ENCODE measurements around the gene DENND4B.
"Not testable (repeated sequence)": the region's sequence is repeated elsewhere in the genome, so short reads cannot be mapped to it uniquely, and the experiment has no call there.

DENND4B gene

GRCh38 chr1:153929426-153929825 is 17.1 kb downstream of the DENND4B start:
- no peak for FAIRE-seq
- no peak for DNase-seq (ENCODE audit: extremely low spot score, insufficient read length, low read depth)

DNA sequence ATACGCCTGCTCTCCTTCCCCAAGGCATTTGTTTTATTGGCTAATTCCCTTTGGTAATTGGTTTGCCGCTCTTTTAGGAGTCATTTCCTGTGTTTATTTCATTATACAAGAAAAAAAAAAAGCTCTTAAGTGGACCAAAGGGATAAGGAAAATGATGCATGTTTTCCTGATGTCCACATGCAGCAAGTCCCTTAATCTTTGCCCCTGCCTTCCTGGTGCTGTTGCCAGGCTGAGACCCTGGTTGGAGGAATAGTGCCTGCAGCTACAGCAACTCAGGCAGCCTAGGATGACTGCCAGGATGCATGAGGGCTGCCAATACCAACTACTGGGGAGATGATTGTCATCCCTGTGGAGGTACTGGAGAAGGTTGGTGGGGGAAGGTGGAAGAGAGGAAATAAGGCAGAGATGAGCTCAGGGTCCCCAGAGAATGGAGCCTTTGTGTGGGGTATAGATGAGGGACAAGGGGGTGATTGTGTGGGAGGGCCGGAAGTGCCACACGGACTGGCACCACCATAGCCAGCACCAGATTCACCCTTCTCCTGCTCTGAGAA is 17.7 kb downstream of the DENND4B start:
- FAIRE-seq: no peak
- no peak for DNase-seq (ENCODE audit: extremely low spot score, insufficient read length, low read depth)

GRCh38 chr1:153928245-153928644 is 18.3 kb downstream of the DENND4B start:
- no peak for FAIRE-seq

GRCh38 chr1:153926405-153926804 is 20.1 kb downstream of the DENND4B start:
- no peak for FAIRE-seq
- DNase-seq (ENCODE audit: extremely low spot score, insufficient read length, low read depth): no peak

More at GRCh38 chr1:153928245-153928644, 18.3 kb downstream of the DENND4B start:
- no peak for DNase-seq (ENCODE audit: extremely low spot score, insufficient read length, low read depth)

DNA sequence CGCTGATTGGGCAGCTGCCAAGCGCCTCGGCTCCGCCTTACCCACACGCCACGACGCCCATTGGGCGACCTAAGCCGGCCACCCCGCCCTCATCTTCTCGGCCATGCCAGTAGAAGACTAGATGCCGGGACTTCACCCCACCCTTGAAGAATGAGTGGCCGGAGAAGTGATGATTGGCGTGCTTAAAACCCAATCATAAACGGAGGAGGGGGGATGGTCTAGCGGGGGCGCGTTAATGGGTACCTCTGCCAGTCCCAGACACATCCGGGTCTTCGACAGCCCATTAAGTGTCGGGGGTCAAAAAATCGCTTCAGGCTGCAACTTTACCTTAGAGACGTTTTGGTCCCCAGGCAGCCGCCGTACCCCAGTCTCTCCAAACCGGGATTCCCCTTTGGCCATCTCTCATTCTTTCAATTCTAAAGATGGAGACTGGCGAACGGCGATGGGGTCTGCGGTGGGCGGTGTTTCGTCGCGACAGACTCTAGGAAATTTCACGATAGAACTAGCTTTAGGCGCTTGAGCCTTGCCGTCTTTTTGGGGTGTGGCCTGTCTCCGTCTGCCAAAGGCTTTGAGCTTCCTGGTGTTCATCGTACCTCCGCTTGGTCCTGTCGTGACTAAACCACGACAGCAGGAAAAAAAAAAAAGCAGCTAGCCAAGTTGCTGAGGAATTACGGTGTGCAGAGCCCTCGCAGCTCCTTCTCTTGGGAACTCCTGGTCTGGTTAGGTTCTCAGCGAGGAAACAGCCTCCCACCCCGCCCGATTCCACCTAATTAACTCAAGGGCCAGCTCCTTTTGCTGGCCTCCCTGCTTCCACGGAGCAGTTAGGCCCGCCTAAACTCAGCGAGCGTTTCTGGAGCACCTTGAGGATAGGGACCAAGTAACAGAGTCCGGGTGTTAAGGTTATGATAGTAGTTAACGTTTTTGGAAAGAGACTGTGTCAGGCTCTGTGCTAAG is 23.3 kb downstream of the DENND4B start, which contains the start of gene GATAD2B:
Gene GATAD2B, minus strand, starts transcription at position 1 of the 954 bp plus-strand sequence. CDS start 94,625 bp downstream, outside the sequence.
- peak; percentile 95 for FAIRE-seq
- DNase-seq (ENCODE audit: extremely low spot score, insufficient read length, low read depth): peak; percentile 95

- FAIRE-seq: no peak
- peak; percentile 37 for DNase-seq (ENCODE audit: extremely low spot score, insufficient read length, low read depth)
Observed at GRCh38 chr1:153922076-153922971, 24.2 kb downstream of the DENND4B start.

DNA sequence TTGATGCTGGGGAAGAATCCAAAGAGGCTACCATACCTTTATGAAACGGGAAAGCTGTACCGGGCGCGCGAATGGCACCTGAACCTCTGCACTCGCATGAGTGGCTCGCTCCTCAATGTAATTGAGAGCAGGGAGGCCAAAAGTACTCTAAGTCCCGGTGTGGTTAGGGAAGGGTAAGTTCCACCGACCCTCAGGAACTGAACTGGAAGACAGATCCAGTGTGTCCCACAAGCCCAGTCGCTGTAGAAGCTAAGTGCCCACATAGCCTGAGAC is 24.8 kb downstream of the DENND4B start:
- FAIRE-seq (no peak), DNase-seq (ENCODE audit: extremely low spot score, insufficient read length, low read depth) (no peak)

GRCh38 chr1:153921080-153921802 is 25.3 kb downstream of the DENND4B start:
- FAIRE-seq: no peak
- DNase-seq (ENCODE audit: extremely low spot score, insufficient read length, low read depth): no peak

- DNase-seq (ENCODE audit: extremely low spot score, insufficient read length, low read depth): no peak
- peak; percentile 42 for FAIRE-seq
Observed at GRCh38 chr1:153919876-153920852, 26.4 kb downstream of the DENND4B start.

- no peak for FAIRE-seq
- DNase-seq (ENCODE audit: extremely low spot score, insufficient read length, low read depth): no peak
Observed at GRCh38 chr1:153916297-153916696, 30.2 kb downstream of the DENND4B start.

GRCh38 chr1:153912349-153912748 is 34.2 kb downstream of the DENND4B start:
- FAIRE-seq (no peak), DNase-seq (ENCODE audit: extremely low spot score, insufficient read length, low read depth) (no peak)

- DNase-seq (ENCODE audit: extremely low spot score, insufficient read length, low read depth); FAIRE-seq: not testable (repeated sequence)
Observed at GRCh38 chr1:153910560-153910959, 36.0 kb downstream of the DENND4B start.

DNA sequence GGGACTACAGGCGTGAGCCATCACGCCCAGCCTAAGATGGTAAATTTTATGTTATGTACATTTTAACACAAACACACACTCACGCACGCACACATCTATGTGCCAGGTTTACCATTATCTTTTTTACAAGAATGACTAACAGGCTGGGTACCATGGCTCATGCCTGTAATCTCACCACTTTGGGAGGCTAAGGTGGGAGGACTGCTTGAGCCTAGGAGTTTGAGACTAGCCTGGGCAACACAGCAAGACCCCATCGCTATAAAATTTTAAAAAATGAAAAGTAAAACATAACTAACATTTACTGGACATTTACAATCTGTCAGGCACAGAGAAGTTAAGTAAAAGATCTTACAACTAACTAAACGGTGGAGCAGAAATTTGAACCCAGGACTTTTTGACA is 38.4 kb downstream of the DENND4B start:
- FAIRE-seq: no peak
- no peak for DNase-seq (ENCODE audit: extremely low spot score, insufficient read length, low read depth)

DNA sequence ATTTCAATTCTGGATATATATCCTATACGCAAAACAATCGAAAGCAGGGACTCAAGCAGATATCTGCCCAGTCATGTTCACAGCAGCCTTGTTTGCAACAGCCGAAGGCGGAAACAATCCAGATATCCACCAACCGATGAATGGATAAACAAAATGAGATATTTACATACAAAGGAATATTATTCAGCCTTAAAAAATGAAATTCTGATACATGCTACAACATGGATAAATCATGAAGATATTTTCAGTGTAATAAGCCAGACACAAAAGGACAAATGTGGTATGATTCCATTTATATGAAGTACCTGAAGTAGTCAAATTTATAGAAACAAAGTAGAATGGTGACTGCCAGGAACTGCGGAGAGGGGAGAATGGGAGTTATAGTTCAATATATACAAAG is 39.4 kb downstream of the DENND4B start:
- DNase-seq (ENCODE audit: extremely low spot score, insufficient read length, low read depth): no peak
- FAIRE-seq: no peak

GRCh38 chr1:153906396-153906795 is 40.1 kb downstream of the DENND4B start:
- DNase-seq (ENCODE audit: extremely low spot score, insufficient read length, low read depth) (no peak), FAIRE-seq (no peak)

GRCh38 chr1:153905908-153906307 is 40.6 kb downstream of the DENND4B start:
- not testable (repeated sequence) for DNase-seq (ENCODE audit: extremely low spot score, insufficient read length, low read depth); FAIRE-seq

DNA sequence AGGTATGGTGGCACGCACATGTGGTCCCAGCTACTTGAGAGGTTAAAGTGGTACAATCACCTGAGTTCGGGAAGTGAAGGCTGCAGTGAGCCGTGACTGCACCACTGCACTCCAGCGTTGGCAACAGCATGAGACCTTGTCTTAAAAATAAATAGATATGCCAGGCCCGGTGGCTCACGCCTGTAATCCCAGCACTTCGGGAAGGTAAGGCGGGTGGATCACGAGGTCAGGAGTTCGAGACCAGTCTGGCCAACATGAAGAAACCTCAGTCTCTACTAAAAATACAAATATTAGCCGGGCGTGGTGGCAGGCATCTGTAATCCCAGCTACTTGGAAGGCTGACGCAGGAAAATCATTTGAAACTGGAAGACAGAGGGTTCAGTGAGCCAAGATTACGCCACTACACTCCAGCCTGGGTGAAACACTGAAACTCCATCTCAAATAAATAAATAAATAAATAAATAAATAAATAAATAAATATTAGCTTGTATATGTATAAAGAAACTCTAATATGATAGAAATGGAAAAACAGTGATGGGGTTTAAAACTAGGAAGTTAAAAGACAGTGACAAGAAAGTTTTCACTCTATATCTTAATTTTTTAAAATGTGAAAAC is 42.6 kb downstream of the DENND4B start:
- no peak for FAIRE-seq
- DNase-seq (ENCODE audit: extremely low spot score, insufficient read length, low read depth): no peak

- DNase-seq (ENCODE audit: extremely low spot score, insufficient read length, low read depth) (no peak), FAIRE-seq (no peak)
Observed at GRCh38 chr1:153899509-153899908, 47.0 kb downstream of the DENND4B start.

Data from GM18507 (cell line).